Liver (tissue), 9 donors: ENCODE results near the gene ENTPD7. TPM values are rescaled to one million over a fixed set of nuclear protein-coding genes. Genes with fewer than 3 reads are reported as not detected.

Experiments used
- DNase-seq: peaks from one replicate; pipeline ENCODE4 v3.0.0-alpha.2; 2017; ENCODE audit warnings: low spot score
- H3K27ac ChIP-seq, 2 donors: one replicate each; pipeline ENCODE4 v1.7.0; 2013; ENCODE audit warnings: inconsistent platforms in 2 of 2, low read length in 2 of 2, control low read depth in 1 of 2, low read depth in 1 of 2, mild to moderate bottlenecking in 1 of 2
- H3K27me3 ChIP-seq, 4 donors: one replicate each; pipeline versions ENCODE4 v1.6.1 to v1.7.0; 2013; ENCODE audit warnings: low read length in 3 of 4, inconsistent platforms in 1 of 4, mild to moderate bottlenecking in 1 of 4, moderate library complexity in 1 of 4; ENCODE audit not compliant: control insufficient read depth in 4 of 4, insufficient read depth in 4 of 4
- H3K36me3 ChIP-seq, 4 donors: one replicate each; pipeline versions ENCODE4 v1.6.1 to v1.7.0; 2013; ENCODE audit warnings: low read length in 3 of 4, mild to moderate bottlenecking in 3 of 4, low read depth in 1 of 4, moderate library complexity in 1 of 4; ENCODE audit not compliant: control insufficient read depth in 4 of 4, insufficient read depth in 3 of 4
- H3K4me1 ChIP-seq, 4 donors: one replicate each; pipeline versions ENCODE4 v1.6.1 to v1.7.0; 2013; ENCODE audit warnings: low read length in 3 of 4, mild to moderate bottlenecking in 3 of 4, moderate library complexity in 1 of 4; ENCODE audit not compliant: control insufficient read depth in 4 of 4, insufficient read depth in 4 of 4
- H3K4me3 ChIP-seq, 3 donors: one replicate each; pipeline versions ENCODE4 v1.6.1 to v1.7.0; 2013; ENCODE audit warnings: low read length in 3 of 3, control low read depth in 1 of 3, low read depth in 1 of 3, mild to moderate bottlenecking in 1 of 3
- H3K9ac ChIP-seq, 2 donors: one replicate each; pipeline ENCODE4 v1.7.0; 2013; ENCODE audit warnings: low read length in 2 of 2, mild to moderate bottlenecking in 2 of 2, moderate library complexity in 2 of 2, control low read depth in 1 of 2, low read depth in 1 of 2
- H3K9me3 ChIP-seq, 4 donors: one replicate each; pipeline versions ENCODE4 v1.6.1 to v1.7.0; 2013; ENCODE audit warnings: low read length in 3 of 4; ENCODE audit not compliant: control insufficient read depth in 4 of 4
- FOXA2 ChIP-seq: IDR thresholded peaks from 2 replicates; pipeline ENCODE4 v1.6.1; 2016; ENCODE audit warnings: antibody characterized with exemption
- GABPA ChIP-seq, 2 donors: IDR thresholded peaks in 1 of 2; conservative IDR thresholded peaks in 1 of 2; 2 replicates each; pipeline ENCODE4 v1.6.1; 2016; ENCODE audit warnings: antibody characterized with exemption in 2 of 2, mild to moderate bottlenecking in 1 of 2, moderate library complexity in 1 of 2
- NR2F2 ChIP-seq: IDR thresholded peaks from 2 replicates; pipeline ENCODE4 v1.6.1; 2016; ENCODE audit warnings: antibody characterized with exemption
- RAD21 ChIP-seq, 2 donors: IDR thresholded peaks; 2 replicates each; pipeline ENCODE4 v1.6.1; 2016; ENCODE audit warnings: antibody characterized with exemption in 2 of 2, mild to moderate bottlenecking in 2 of 2
- WGBS: extraction: QIAGEN DNeasy Blood & Tissue Kit; methylation state at CpG from one replicate; pipeline ENCODE4 v1.1.7; 2013; 5-methylcytosine and 5-hydroxymethylcytosine counted together
- polyA plus RNA-seq, 2 donors: library from polyadenylated mRNA; stranded (reverse) in 1 of 2; unstranded in 1 of 2; fragments of 200-250 nt in 1 of 2; fragments of >200 nt in 1 of 2; fragmentation: Nextera tagmentation in 1 of 2; extraction: Ambion mirVana in 1 of 2; gene quantifications; one replicate each; pipeline versions ENCODE4 v1.2.1 to v1.2.3, GENCODE V29; 2013 to 2015
- total RNA-seq, 2 donors: library from RNA; depleted of rRNA; stranded (reverse); fragments of >200 nt; gene quantifications; one replicate each; pipeline ENCODE4 v1.2.3, GENCODE V29; 2014
- TF ChIP-seq, protein P1 (sequence below): IDR thresholded peaks from 2 replicates; pipeline ENCODE4 v1.6.1; 2016; ENCODE audit warnings: antibody characterized with exemption
- TF ChIP-seq, protein P2 (sequence below): fragments of 150-350 bp; IDR thresholded peaks from 2 replicates; pipeline ENCODE4 v1.5.1; 2017; ENCODE audit warnings: improper control_type of control experiment, low read depth, low read length; ENCODE audit not compliant: missing input control
- TF ChIP-seq, protein P3 (sequence below): IDR thresholded peaks from 2 replicates; pipeline ENCODE4 v1.6.1; 2016; ENCODE audit warnings: antibody characterized with exemption, mild to moderate bottlenecking
- donor health status: healthy.
- donor health status: healthy.
- donor health status: healthy.
- donor health status: healthy.
- donor health status: healthy.

ENTPD7 gene
- total and polyA plus RNA-seq, 4 donors = 2.0 to 27.2 (median 12.1) TPM

DNA sequence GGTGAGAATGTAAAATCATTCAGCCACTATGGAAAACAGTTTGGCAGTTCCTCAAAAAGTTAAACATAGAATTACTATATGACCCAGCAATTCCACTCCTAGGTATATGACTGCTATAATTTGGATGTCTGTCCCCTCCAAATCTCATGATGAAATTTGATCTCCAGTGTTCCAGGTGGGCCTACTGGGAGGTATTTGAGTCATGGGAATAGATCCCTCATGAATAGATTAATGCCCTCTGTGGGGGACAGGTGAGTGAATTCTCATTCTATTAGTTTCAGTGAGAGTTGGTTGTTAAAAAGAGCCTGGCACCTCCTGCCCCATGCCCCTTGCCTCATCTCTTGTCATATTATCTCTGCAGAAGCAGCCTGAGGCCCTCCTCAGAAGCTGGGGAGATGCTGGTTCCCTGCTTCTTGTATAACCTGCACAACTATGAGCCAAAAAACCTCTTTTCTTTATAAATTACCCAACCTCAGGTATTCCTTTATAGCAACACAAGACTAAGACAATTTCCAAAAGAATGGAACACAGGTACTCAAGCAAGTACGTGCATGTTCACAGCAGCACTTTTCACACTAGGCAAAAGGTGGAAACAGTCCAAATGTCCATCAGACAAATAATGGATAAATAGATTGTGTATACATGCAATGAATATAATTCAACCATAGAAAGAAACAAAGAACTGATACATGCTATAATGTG is 30.2 kb upstream of the ENTPD7 start:
- no peak overlapping the region for H3K4me3 ChIP-seq
- no peak overlapping the region for H3K27ac ChIP-seq
- H3K27me3 ChIP-seq = no peaks in the 10 kb centered on the region
- no peak for DNase-seq
- no peaks in the 10 kb centered on the region for H3K36me3 ChIP-seq
- 77% methylated on average over 1 of the region's 1 CpG for WGBS
- H3K4me1 ChIP-seq = no peaks in the 10 kb centered on the region
- TF ChIP-seq, protein P1, sequence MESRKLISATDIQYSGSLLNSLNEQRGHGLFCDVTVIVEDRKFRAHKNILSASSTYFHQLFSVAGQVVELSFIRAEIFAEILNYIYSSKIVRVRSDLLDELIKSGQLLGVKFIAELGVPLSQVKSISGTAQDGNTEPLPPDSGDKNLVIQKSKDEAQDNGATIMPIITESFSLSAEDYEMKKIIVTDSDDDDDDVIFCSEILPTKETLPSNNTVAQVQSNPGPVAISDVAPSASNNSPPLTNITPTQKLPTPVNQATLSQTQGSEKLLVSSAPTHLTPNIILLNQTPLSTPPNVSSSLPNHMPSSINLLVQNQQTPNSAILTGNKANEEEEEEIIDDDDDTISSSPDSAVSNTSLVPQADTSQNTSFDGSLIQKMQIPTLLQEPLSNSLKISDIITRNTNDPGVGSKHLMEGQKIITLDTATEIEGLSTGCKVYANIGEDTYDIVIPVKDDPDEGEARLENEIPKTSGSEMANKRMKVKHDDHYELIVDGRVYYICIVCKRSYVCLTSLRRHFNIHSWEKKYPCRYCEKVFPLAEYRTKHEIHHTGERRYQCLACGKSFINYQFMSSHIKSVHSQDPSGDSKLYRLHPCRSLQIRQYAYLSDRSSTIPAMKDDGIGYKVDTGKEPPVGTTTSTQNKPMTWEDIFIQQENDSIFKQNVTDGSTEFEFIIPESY = no peak
- no peak for TF ChIP-seq GABPA (IDR thresholded peaks at IDR 0.05 in 1 of 2, conservative IDR thresholded peaks at IDR 0.05 in 1 of 2)
- TF ChIP-seq, protein P2, sequence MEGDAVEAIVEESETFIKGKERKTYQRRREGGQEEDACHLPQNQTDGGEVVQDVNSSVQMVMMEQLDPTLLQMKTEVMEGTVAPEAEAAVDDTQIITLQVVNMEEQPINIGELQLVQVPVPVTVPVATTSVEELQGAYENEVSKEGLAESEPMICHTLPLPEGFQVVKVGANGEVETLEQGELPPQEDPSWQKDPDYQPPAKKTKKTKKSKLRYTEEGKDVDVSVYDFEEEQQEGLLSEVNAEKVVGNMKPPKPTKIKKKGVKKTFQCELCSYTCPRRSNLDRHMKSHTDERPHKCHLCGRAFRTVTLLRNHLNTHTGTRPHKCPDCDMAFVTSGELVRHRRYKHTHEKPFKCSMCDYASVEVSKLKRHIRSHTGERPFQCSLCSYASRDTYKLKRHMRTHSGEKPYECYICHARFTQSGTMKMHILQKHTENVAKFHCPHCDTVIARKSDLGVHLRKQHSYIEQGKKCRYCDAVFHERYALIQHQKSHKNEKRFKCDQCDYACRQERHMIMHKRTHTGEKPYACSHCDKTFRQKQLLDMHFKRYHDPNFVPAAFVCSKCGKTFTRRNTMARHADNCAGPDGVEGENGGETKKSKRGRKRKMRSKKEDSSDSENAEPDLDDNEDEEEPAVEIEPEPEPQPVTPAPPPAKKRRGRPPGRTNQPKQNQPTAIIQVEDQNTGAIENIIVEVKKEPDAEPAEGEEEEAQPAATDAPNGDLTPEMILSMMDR = no peak
- H3K9ac ChIP-seq = no peak overlapping the region
- H3K9me3 ChIP-seq = no peaks in the 10 kb centered on the region

DNA sequence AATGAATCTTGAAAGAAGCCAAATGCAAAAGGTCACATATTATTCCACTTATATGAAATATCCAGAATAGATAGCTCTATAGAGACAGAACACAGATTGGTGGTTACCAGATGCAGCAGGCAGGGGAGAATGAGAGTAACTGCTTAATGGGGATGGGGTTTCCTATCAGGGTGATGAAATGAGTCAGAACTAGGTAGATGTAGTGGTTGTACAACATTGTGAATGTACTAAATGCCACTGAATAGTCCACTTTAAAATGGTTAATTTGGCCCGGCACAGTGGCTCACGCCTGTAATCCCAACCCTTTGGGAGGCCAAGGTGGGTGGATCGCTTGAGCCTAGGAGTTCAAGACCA is 29.7 kb upstream of the ENTPD7 start:
- 63% methylated on average over 3 of the region's 3 CpGs for WGBS
- DNase-seq = no peak
- no peak for TF ChIP-seq FOXA2
- TF ChIP-seq NR2F2 = no peak
- no peak overlapping the region for H3K27ac ChIP-seq
- no peaks in the 10 kb centered on the region for H3K4me1 ChIP-seq
- H3K4me3 ChIP-seq = no peak overlapping the region
- no peak overlapping the region for H3K9ac ChIP-seq
- H3K27me3 ChIP-seq = no peaks in the 10 kb centered on the region
- no peaks in the 10 kb centered on the region for H3K9me3 ChIP-seq
- no peaks in the 10 kb centered on the region for H3K36me3 ChIP-seq

DNA sequence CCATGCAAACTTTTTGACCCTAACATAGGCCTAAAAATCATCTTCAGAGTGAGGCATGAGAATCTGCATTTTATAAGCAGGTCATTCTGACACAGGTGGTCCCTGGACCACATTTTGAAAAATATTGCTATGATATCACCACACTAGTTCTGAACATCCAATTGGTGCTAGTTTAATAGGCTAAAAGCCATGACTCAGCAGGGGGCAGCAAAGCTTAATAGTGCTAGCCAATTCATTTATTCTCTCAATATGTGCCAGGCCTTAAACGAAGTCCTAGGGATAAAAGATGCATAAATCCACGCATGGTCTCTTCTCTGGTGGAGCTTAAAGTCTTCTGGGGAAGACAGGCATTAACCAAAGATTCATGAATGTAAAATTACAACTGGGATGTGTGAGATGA is 28.9 kb upstream of the ENTPD7 start:
- Histone ChIP-seq H3K27me3 (no peaks in the 10 kb centered on the region), H3K9ac (peak overlapping the region in 1 of 2 donors; percentile 2), H3K4me3 (no peak overlapping the region), H3K4me1 (no peaks in the 10 kb centered on the region), H3K27ac (no peak overlapping the region), H3K36me3 (no peaks in the 10 kb centered on the region), H3K9me3 (no peaks in the 10 kb centered on the region)
- DNase-seq = no peak
- TF ChIP-seq, protein P3, sequence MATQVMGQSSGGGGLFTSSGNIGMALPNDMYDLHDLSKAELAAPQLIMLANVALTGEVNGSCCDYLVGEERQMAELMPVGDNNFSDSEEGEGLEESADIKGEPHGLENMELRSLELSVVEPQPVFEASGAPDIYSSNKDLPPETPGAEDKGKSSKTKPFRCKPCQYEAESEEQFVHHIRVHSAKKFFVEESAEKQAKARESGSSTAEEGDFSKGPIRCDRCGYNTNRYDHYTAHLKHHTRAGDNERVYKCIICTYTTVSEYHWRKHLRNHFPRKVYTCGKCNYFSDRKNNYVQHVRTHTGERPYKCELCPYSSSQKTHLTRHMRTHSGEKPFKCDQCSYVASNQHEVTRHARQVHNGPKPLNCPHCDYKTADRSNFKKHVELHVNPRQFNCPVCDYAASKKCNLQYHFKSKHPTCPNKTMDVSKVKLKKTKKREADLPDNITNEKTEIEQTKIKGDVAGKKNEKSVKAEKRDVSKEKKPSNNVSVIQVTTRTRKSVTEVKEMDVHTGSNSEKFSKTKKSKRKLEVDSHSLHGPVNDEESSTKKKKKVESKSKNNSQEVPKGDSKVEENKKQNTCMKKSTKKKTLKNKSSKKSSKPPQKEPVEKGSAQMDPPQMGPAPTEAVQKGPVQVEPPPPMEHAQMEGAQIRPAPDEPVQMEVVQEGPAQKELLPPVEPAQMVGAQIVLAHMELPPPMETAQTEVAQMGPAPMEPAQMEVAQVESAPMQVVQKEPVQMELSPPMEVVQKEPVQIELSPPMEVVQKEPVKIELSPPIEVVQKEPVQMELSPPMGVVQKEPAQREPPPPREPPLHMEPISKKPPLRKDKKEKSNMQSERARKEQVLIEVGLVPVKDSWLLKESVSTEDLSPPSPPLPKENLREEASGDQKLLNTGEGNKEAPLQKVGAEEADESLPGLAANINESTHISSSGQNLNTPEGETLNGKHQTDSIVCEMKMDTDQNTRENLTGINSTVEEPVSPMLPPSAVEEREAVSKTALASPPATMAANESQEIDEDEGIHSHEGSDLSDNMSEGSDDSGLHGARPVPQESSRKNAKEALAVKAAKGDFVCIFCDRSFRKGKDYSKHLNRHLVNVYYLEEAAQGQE = no peak
- TF ChIP-seq RAD21 (IDR thresholded peaks at IDR 0.05) = peak; percentile 88 to 91
- TF ChIP-seq, protein P2 = peak; percentile 62
- 28% methylated on average over 2 of the region's 2 CpGs for WGBS
